HepG2 (cell line): Measurements from ENCODE around the gene MBTD1. TPM values are rescaled to one million over a fixed set of nuclear protein-coding genes. Genes with fewer than 3 reads are reported as not detected.
A peak's percentile ranks its signal among the peaks of the same experiment; 100 is the strongest.

ENCODE experiments used
- ATAC-seq: fragments of 200-7000 bp; cut with Tn5 transposase; 3 replicates; pipeline ENCODE4 v1.9.1; 2020; ENCODE audit warnings: mild to moderate bottlenecking, moderate library complexity
- BruUV-seq: library from RNA; stranded (reverse); fragments of 400-500 nt; replicated peaks from 2 replicates; lab custom pipeline; 2021; lab: Mats Ljungman, UMichigan
- CTCF ChIA-PET: fragments of 300-600 bp; formaldehyde crosslinking; extraction: SDS; loops from one replicate; lab custom pipeline; 2021; ENCODE audit warnings: low total read pairs, inconsistent platforms, low intra/inter-chr PET ratio; lab: Yijun Ruan, JAX
- POLR2A ChIA-PET: fragments of 350-600 bp; sonication (Branson Sonifier 250); formaldehyde crosslinking; loops from one replicate; lab custom pipeline; 2020; ENCODE audit warnings: antibody characterized with exemption, inconsistent platforms; lab: Yijun Ruan, JAX
- DNase-seq: peaks from one replicate; pipeline ENCODE4 v3.0.0-alpha.2; 2015; ENCODE audit warnings: low spot score
- FAIRE-seq: peaks from 3 replicates; lab custom pipeline; 2011; peaks lifted over from hg19 to GRCh38; lab: Jason Lieb, UNC
- H2AFZ ChIP-seq: one replicate; pipeline ENCODE4 v1.6.1; 2011; ENCODE audit warnings: low read length, inconsistent platforms
- H3K27ac ChIP-seq: fragments of 300-600 bp; 3 replicates; pipeline ENCODE4 v1.8.0; 2011; ENCODE audit warnings: mixed run types, mild to moderate bottlenecking, mixed read lengths, low read length, inconsistent platforms; ENCODE audit not compliant: insufficient read depth; ENCODE audit errors: extremely low read length
- H3K27me3 ChIP-seq, 2 experiments: fragments of 200-600 bp in 1 of 2; 2 replicates in 1 of 2; 3 replicates in 1 of 2; pipeline versions ENCODE4 v1.6.0 to v1.8.0; 2011; ENCODE audit warnings: low read length in 2 of 2, mild to moderate bottlenecking in 2 of 2, moderate library complexity in 2 of 2, inconsistent platforms in 1 of 2; ENCODE audit not compliant: insufficient read depth in 2 of 2, control insufficient read depth in 1 of 2
- H3K36me3 ChIP-seq, 2 experiments: fragments of 200-600 bp in 1 of 2; replicated peaks in 1 of 2; 2 replicates in 1 of 2; 3 replicates in 1 of 2; pipeline versions ENCODE4 v1.5.1 to v1.8.0; 2011; ENCODE audit warnings: low read length in 2 of 2, inconsistent platforms in 1 of 2; ENCODE audit not compliant: insufficient read depth in 2 of 2, control insufficient read depth in 1 of 2
- H3K4me1 ChIP-seq: 2 replicates; pipeline ENCODE4 v1.5.1; 2012; ENCODE audit warnings: low read length, inconsistent platforms; ENCODE audit not compliant: insufficient read depth
- H3K4me2 ChIP-seq: 2 replicates; pipeline ENCODE4 v1.6.0; 2011; ENCODE audit warnings: low read depth, low read length, inconsistent platforms
- H3K4me3 ChIP-seq, 3 experiments: fragments of 200-600 bp in 1 of 3; sonication (generic), shearing (Covaris generic) in 1 of 3; replicated peaks in 1 of 3; 2 replicates each; pipeline ENCODE4 v1.5.1; 2011 to 2016; ENCODE audit warnings: low read length in 3 of 3, inconsistent platforms in 2 of 3, low read depth in 2 of 3, mild to moderate bottlenecking in 2 of 3, control low read depth in 1 of 3, mixed read lengths in 1 of 3; ENCODE audit not compliant: insufficient read depth in 1 of 3
- H3K79me2 ChIP-seq: one replicate; pipeline ENCODE4 v1.6.1; 2011; ENCODE audit warnings: low read length, inconsistent platforms; ENCODE audit not compliant: insufficient read depth
- H3K9ac ChIP-seq: 2 replicates; pipeline ENCODE4 v1.6.0; 2011; ENCODE audit warnings: mild to moderate bottlenecking, low read depth, low read length, inconsistent platforms; ENCODE audit not compliant: insufficient read depth
- H3K9me3 ChIP-seq: 2 replicates; pipeline ENCODE4 v1.5.1; 2012; ENCODE audit warnings: mild to moderate bottlenecking, low read length
- H4K20me1 ChIP-seq: 2 replicates; pipeline ENCODE4 v1.6.0; 2011; ENCODE audit warnings: inconsistent platforms, mild to moderate bottlenecking, low read length, moderate library complexity; ENCODE audit not compliant: insufficient read depth
- CBFB ChIP-seq: sonication (generic); formaldehyde crosslinking; IDR thresholded peaks from 2 replicates; pipeline ENCODE4 v1.4.0; 2020; ENCODE audit warnings: missing genetic modification reagents
- ESRRA ChIP-seq: sonication (generic); formaldehyde crosslinking; IDR thresholded peaks from 2 replicates; pipeline ENCODE4 v1.5.1; 2020; ENCODE audit warnings: mild to moderate bottlenecking, low read depth, missing genetic modification reagents
- JARID2 ChIP-seq: sonication (generic); formaldehyde crosslinking; IDR thresholded peaks from 2 replicates; pipeline ENCODE4 v1.8.1; 2023; ENCODE audit warnings: missing genetic modification reagents, inconsistent platforms; ENCODE audit not compliant: insufficient replicate concordance
- MAFF ChIP-seq: IDR thresholded peaks from 2 replicates; pipeline ENCODE4 v1.6.1; 2011; ENCODE audit warnings: low read depth, low read length, improper control_type of control experiment
- MAFK ChIP-seq, 2 experiments: IDR thresholded peaks in 1 of 2; conservative IDR thresholded peaks in 1 of 2; 2 replicates each; pipeline ENCODE4 v1.6.1; 2011; ENCODE audit warnings: improper control_type of control experiment in 2 of 2, low read length in 2 of 2
- PAWR ChIP-seq: sonication (generic); formaldehyde crosslinking; IDR thresholded peaks from 2 replicates; pipeline ENCODE4 v1.4.0; 2020; ENCODE audit warnings: missing genetic modification reagents, mild to moderate bottlenecking, borderline replicate concordance
- PBX3 ChIP-seq: sonication (generic); formaldehyde crosslinking; IDR thresholded peaks from 2 replicates; pipeline ENCODE4 v1.8.1; 2023; ENCODE audit warnings: missing genetic modification reagents, inconsistent platforms, borderline replicate concordance
- SNAI1 ChIP-seq: sonication (generic); formaldehyde crosslinking; IDR thresholded peaks from 2 replicates; pipeline ENCODE4 v1.5.0; 2020; ENCODE audit warnings: mild to moderate bottlenecking, missing genetic modification reagents, borderline replicate concordance
- SOX5 ChIP-seq: IDR thresholded peaks from 2 replicates; pipeline ENCODE4 v1.6.1; 2016; ENCODE audit warnings: borderline replicate concordance
- SSRP1 ChIP-seq: IDR thresholded peaks from 2 replicates; pipeline ENCODE4 v1.6.1; 2016; ENCODE audit warnings: control low read depth
- STAT5B ChIP-seq: sonication (generic); formaldehyde crosslinking; IDR thresholded peaks from 2 replicates; pipeline ENCODE4 v1.4.0; 2020; ENCODE audit warnings: missing genetic modification reagents
- ZNF317 ChIP-seq: sonication (generic); formaldehyde crosslinking; IDR thresholded peaks from 2 replicates; pipeline ENCODE4 v1.5.0; 2020; ENCODE audit warnings: mild to moderate bottlenecking, missing genetic modification reagents
- ZNF484 ChIP-seq: sonication (generic); formaldehyde crosslinking; IDR thresholded peaks from 2 replicates; pipeline ENCODE4 v1.5.1; 2020; ENCODE audit warnings: mild to moderate bottlenecking, low read depth, missing genetic modification reagents, borderline replicate concordance
- ZNF724P ChIP-seq: sonication (generic); formaldehyde crosslinking; IDR thresholded peaks from 2 replicates; pipeline ENCODE4 v1.8.0; 2022; ENCODE audit warnings: missing genetic modification reagents, borderline replicate concordance
- WGBS: methylation state at CpG from one replicate; pipeline ENCODE4 v1.1.6; 2017; ENCODE audit warnings: low lambda C conversion rate; 5-methylcytosine and 5-hydroxymethylcytosine counted together
- in situ Hi-C: cut with HindIII; loops from 2 replicates; pipeline ENCODE4 v1.10.0; 2017; ENCODE audit warnings: low pct_unique_long_range_greater_than_20kb; ENCODE audit not compliant: extremely low pct_ligation_motif_present
- intact Hi-C: fragments of 100-400 bp; cut with micrococcal nuclease; formaldehyde crosslinking; loops from one replicate; pipeline ENCODE4 v1.10.0; 2022; ENCODE audit not compliant: unreplicated experiment
- polyA plus RNA-seq, 8 experiments: library from polyadenylated mRNA; depleted of rRNA in 3 of 8; stranded (reverse) in 7 of 8; unstranded in 1 of 8; fragments of >200 nt; fragmentation: Illumina TruSeq in 4 of 8; extraction: Trizol in 4 of 8; gene quantifications; 2 replicates each; pipeline versions ENCODE4 v1.2.1 to v1.2.3, GENCODE V29; 2011 to 2016; ENCODE audit warnings: low read depth in 4 of 8, missing spikeins in 1 of 8, mixed read lengths in 1 of 8; ENCODE audit not compliant: insufficient read depth in 1 of 8
- total RNA-seq, 5 experiments: library from RNA; depleted of rRNA; stranded (reverse); fragments of >200 nt; fragmentation: Illumina TruSeq; extraction: Trizol; gene quantifications; 2 replicates each; pipeline ENCODE4 v1.2.3, GENCODE V29; 2016; ENCODE audit warnings: low read depth in 1 of 5

Gene MBTD1
- total and polyA plus RNA-seq, 2 of the 13 experiments (the other 11 are each of a cell fraction or from before 2014, with no cell fraction given) = 20.9 TPM

GRCh38 chr17:51229889-51230288 lies 30.0 kb downstream of the MBTD1 start:
- intact Hi-C loops (no loop called here), in situ Hi-C loops (no loop called here)
- Histone ChIP-seq H3K36me3 (peaks cover 7 to 14% of the 10 kb centered on the region in 2 experiments; a peak in 4 of 5 replicates), H3K4me3 (no peak overlapping the region), H3K4me1 (no peaks in the 10 kb centered on the region), H3K9ac (no peak overlapping the region), H3K27me3 (no peaks in the 10 kb centered on the region), H3K9me3 (no peaks in the 10 kb centered on the region), H3K4me2 (no peak overlapping the region), H3K27ac (no peak overlapping the region), H2AFZ (no peak overlapping the region), H3K79me2 (peaks cover 60% of the 10 kb centered on the region), H4K20me1 (peaks cover 30% of the 10 kb centered on the region)
- ATAC-seq (no peak), DNase-seq (no peak), FAIRE-seq (no peak)
- 97% methylated on average over 3 of the region's 3 CpGs for WGBS
- no TSS peak for BruUV-seq
- POLR2A ChIA-PET = no interaction called here
- CTCF ChIA-PET = no interaction called here
- TF ChIP-seq ZNF317 (CRISPR knock-in tag) (no peak), CBFB (no peak), ESRRA (CRISPR knock-in tag) (no peak), MAFF (peak; percentile 26; the same call in 1 of the 2 replicates), ZNF724P (no peak), MAFK (conservative IDR thresholded peaks at IDR 0.05 in 1 of 2, IDR thresholded peaks at IDR 0.05 in 1 of 2; ENCODE audit: low read length in 2 of 2) (peak; percentile 49 to 60; a peak in 3 of 4 replicates), SSRP1 (CRISPR knock-in tag) (no peak), SOX5 (CRISPR knock-in tag) (no peak), SNAI1 (no peak), PBX3 (CRISPR knock-in tag) (no peak), STAT5B (CRISPR knock-in tag) (no peak), JARID2 (CRISPR knock-in tag) (no peak), PAWR (CRISPR knock-in tag) (no peak), ZNF484 (CRISPR knock-in tag) (no peak)
